Mesenchymal stem cell (in vitro differentiated cells and primary cell): ENCODE data around the gene SLC35B2.
A peak's percentile ranks its signal among the peaks of the same experiment; 100 is the strongest.
"Not testable (repeated sequence)": the region's sequence is repeated elsewhere in the genome, so short reads cannot be mapped to it uniquely, and the experiment has no call there.

Experiments used
- DNase-seq: peaks from one replicate; pipeline ENCODE4 v3.0.0-alpha.2; 2013
- H2AFZ ChIP-seq: one replicate; pipeline ENCODE4 v1.6.1; 2013; ENCODE audit warnings: low read depth, mild to moderate bottlenecking, control low read depth, inconsistent platforms, low read length, moderate library complexity
- H2AK5ac ChIP-seq: 2 replicates; pipeline ENCODE4 v1.6.1; 2013; ENCODE audit warnings: low read length, moderate library complexity, mild to moderate bottlenecking, inconsistent platforms; ENCODE audit not compliant: severe bottlenecking
- H2BK120ac ChIP-seq: one replicate; pipeline ENCODE4 v1.6.1; 2013; ENCODE audit warnings: low read depth, mild to moderate bottlenecking, inconsistent platforms, low read length, moderate library complexity
- H2BK12ac ChIP-seq, 2 experiments: one replicate each; pipeline ENCODE4 v1.6.1; 2013; ENCODE audit warnings: inconsistent platforms in 2 of 2, low read length in 2 of 2, mild to moderate bottlenecking in 2 of 2, moderate library complexity in 2 of 2, control low read depth in 1 of 2
- H2BK15ac ChIP-seq: one replicate; pipeline ENCODE4 v1.6.1; 2013; ENCODE audit warnings: mild to moderate bottlenecking, low read depth, inconsistent platforms; ENCODE audit not compliant: poor library complexity, severe bottlenecking
- H2BK5ac ChIP-seq: 2 replicates; pipeline ENCODE4 v1.6.1; 2013; ENCODE audit warnings: low read depth, mild to moderate bottlenecking, low read length, control low read depth, inconsistent platforms; ENCODE audit not compliant: poor library complexity, severe bottlenecking
- H3K14ac ChIP-seq, 2 experiments: one replicate each; pipeline ENCODE4 v1.6.1; 2013; ENCODE audit warnings: inconsistent platforms in 2 of 2, low read length in 2 of 2, control low read depth in 1 of 2, mild to moderate bottlenecking in 1 of 2, moderate library complexity in 1 of 2
- H3K18ac ChIP-seq, 2 experiments: one replicate each; pipeline ENCODE4 v1.6.1; 2013; ENCODE audit warnings: inconsistent platforms in 2 of 2, low read length in 2 of 2, control low read depth in 1 of 2, low read depth in 1 of 2, mild to moderate bottlenecking in 1 of 2
- H3K23ac ChIP-seq, 2 experiments: one replicate each; pipeline ENCODE4 v1.6.1; 2013; ENCODE audit warnings: inconsistent platforms in 2 of 2, low read length in 2 of 2, mild to moderate bottlenecking in 2 of 2, moderate library complexity in 2 of 2, control low read depth in 1 of 2
- H3K27ac ChIP-seq: 2 replicates; pipeline ENCODE4 v1.5.1; 2013; ENCODE audit warnings: mild to moderate bottlenecking, moderate library complexity, low read length, control low read depth, inconsistent platforms; ENCODE audit not compliant: poor library complexity, severe bottlenecking
- H3K27me3 ChIP-seq, 2 experiments: 2 replicates each; pipeline versions ENCODE4 v1.6.1 to v1.7.0; 2013; ENCODE audit warnings: low read length in 2 of 2, mild to moderate bottlenecking in 2 of 2, moderate library complexity in 2 of 2, control low read depth in 1 of 2, inconsistent platforms in 1 of 2; ENCODE audit not compliant: control insufficient read depth in 1 of 2, insufficient read depth in 1 of 2
- H3K36me3 ChIP-seq, 2 experiments: 2 replicates each; pipeline versions ENCODE4 v1.6.1 to v1.7.0; 2013; ENCODE audit warnings: low read length in 2 of 2, control low read depth in 1 of 2, inconsistent platforms in 1 of 2, low read depth in 1 of 2, mild to moderate bottlenecking in 1 of 2; ENCODE audit not compliant: insufficient read depth in 2 of 2, control insufficient read depth in 1 of 2
- H3K4ac ChIP-seq, 2 experiments: one replicate each; pipeline ENCODE4 v1.6.1; 2013; ENCODE audit warnings: inconsistent platforms in 2 of 2, low read length in 2 of 2, mild to moderate bottlenecking in 2 of 2, moderate library complexity in 2 of 2, control low read depth in 1 of 2, low read depth in 1 of 2
- H3K4me1 ChIP-seq: 2 replicates; pipeline ENCODE4 v1.6.1; 2013; ENCODE audit warnings: low read depth, low read length, control low read depth; ENCODE audit not compliant: control insufficient read depth, insufficient read depth
- H3K4me2 ChIP-seq: 2 replicates; pipeline ENCODE4 v1.6.1; 2013; ENCODE audit warnings: low read length, mild to moderate bottlenecking, inconsistent platforms; ENCODE audit not compliant: poor library complexity, severe bottlenecking
- H3K4me3 ChIP-seq, 2 experiments: 2 replicates each; pipeline versions ENCODE4 v1.5.1 to v1.7.0; 2013; ENCODE audit warnings: low read length in 2 of 2, mild to moderate bottlenecking in 2 of 2, control low read depth in 1 of 2, low read depth in 1 of 2; ENCODE audit not compliant: insufficient read depth in 1 of 2
- H3K79me1 ChIP-seq: replicated peaks from 2 replicates; pipeline ENCODE4 v1.6.1; 2013; ENCODE audit warnings: mild to moderate bottlenecking, control low read depth, low read length, inconsistent platforms; ENCODE audit not compliant: poor library complexity, severe bottlenecking
- H3K9ac ChIP-seq: 2 replicates; pipeline ENCODE4 v1.7.0; 2013; ENCODE audit warnings: mild to moderate bottlenecking, low read length, moderate library complexity
- H3K9me3 ChIP-seq: 2 replicates; pipeline ENCODE4 v1.7.0; 2013; ENCODE audit warnings: mild to moderate bottlenecking, low read length; ENCODE audit not compliant: control insufficient read depth
- H4K8ac ChIP-seq: one replicate; pipeline ENCODE4 v1.6.1; 2013; ENCODE audit warnings: inconsistent platforms, mild to moderate bottlenecking, low read length, moderate library complexity
- H4K91ac ChIP-seq: one replicate; pipeline ENCODE4 v1.6.1; 2013; ENCODE audit warnings: mild to moderate bottlenecking, low read length, inconsistent platforms
- WGBS: methylation state at CpG from one replicate; pipeline ENCODE4 v1.1.7; 2013; ENCODE audit warnings: mixed read lengths; 5-methylcytosine and 5-hydroxymethylcytosine counted together

The SLC35B2 gene

GRCh38 chr6:44231426-44231825 is 25.9 kb downstream of the SLC35B2 start:
- H3K4me2 ChIP-seq, H3K9ac ChIP-seq, H3K27me3 ChIP-seq, H3K18ac ChIP-seq, H3K23ac ChIP-seq, H2BK15ac ChIP-seq, H2AFZ ChIP-seq, H3K9me3 ChIP-seq, H4K8ac ChIP-seq, H3K14ac ChIP-seq, H3K4ac ChIP-seq, H2AK5ac ChIP-seq, H2BK120ac ChIP-seq, H3K27ac ChIP-seq, H2BK12ac ChIP-seq, H3K4me3 ChIP-seq, H2BK5ac ChIP-seq, DNase-seq, H4K91ac ChIP-seq: not testable (repeated sequence)
- H3K79me1 ChIP-seq, result peaks cover 16% of the 10 kb centered on the region
- H3K4me1 ChIP-seq, result peaks cover 25% of the 10 kb centered on the region
- WGBS, result 97% methylated on average over 9 of the region's 9 CpGs
- peaks cover 14 to 54% of the 10 kb centered on the region in 2 experiments for H3K36me3 ChIP-seq

DNA sequence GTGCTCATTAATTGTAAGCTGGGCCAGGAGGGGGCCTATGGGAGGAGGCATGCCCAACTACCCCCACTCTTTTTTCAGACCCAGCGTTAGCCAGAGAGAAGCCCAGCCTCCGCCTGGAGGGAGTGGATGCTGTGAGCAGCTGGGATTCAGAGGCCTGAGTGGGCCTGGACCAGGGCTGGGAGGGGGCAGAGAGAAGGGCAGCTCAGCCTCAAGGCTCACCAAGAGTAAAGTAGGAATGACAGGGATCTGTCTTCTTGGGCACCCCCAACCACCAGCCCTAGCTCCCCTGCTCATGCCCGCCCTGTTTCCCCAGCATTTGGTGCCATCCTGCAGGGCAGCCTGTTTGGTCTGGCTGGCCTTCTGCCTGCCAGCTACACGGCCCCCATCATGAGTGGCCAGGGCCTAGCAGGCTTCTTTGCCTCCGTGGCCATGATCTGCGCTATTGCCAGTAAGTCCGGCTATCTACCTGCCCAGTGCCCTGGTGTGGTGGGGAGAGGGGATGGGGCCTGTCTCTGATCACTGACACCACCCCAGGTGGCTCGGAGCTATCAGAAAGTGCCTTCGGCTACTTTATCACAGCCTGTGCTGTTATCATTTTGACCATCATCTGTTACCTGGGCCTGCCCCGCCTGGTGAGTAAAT is 27.2 kb downstream of the SLC35B2 start:
- Histone ChIP-seq H2BK12ac (no peak overlapping the region), H3K9ac (no peak overlapping the region), H3K4ac (no peak overlapping the region), H3K27ac (no peak overlapping the region), H3K4me1 (peaks cover 22% of the 10 kb centered on the region), H2AK5ac (no peak overlapping the region), H4K91ac (no peak overlapping the region), H4K8ac (no peak overlapping the region), H2BK5ac (no peak overlapping the region), H3K79me1 (peaks cover 22% of the 10 kb centered on the region), H3K27me3 (no peaks in the 10 kb centered on the region), H3K14ac (peak overlapping the region in 1 of 2 experiments; percentile 20), H3K9me3 (no peaks in the 10 kb centered on the region), H3K23ac (no peak overlapping the region), H2BK120ac (no peak overlapping the region), H2AFZ (no peak overlapping the region), H3K36me3 (peaks cover 14 to 54% of the 10 kb centered on the region in 2 experiments), H3K4me2 (no peak overlapping the region), H3K18ac (no peak overlapping the region), H3K4me3 (no peak overlapping the region), H2BK15ac (no peak overlapping the region)
- no peak for DNase-seq
- 97% methylated on average over 8 of the region's 10 CpGs for WGBS

DNA sequence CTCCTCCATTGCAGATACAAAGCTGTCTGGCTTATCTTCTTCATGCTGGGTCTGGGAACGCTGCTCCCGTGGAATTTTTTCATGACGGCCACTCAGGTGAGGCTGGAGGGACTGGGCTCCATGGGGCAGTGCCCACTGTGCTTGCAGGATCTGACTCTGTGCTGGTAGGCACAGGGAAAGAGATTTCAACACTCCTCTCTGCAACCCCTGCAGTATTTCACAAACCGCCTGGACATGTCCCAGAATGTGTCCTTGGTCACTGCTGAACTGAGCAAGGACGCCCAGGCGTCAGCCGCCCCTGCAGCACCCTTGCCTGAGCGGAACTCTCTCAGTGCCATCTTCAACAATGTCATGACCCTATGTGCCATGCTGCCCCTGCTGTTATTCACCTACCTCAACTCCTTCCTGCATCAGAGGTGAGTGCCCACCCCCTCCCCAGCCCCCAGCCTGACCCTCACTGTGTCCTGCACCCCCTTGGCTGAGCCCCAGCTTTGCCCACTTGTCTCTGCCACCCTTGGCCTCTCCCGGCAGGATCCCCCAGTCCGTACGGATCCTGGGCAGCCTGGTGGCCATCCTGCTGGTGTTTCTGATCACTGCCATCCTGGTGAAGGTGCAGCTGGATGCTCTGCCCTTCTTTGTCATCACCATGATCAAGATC is 27.8 kb downstream of the SLC35B2 start:
- H3K9me3 ChIP-seq, result no peaks in the 10 kb centered on the region
- no peak overlapping the region for H3K4me2 ChIP-seq
- peaks cover 28% of the 10 kb centered on the region for H3K79me1 ChIP-seq
- no peak for DNase-seq
- no peak overlapping the region for H3K9ac ChIP-seq
- WGBS, result 94% methylated on average over 11 of the region's 11 CpGs
- H2BK15ac ChIP-seq, result no peak overlapping the region
- H3K18ac ChIP-seq, result no peak overlapping the region
- H3K27ac ChIP-seq, result no peak overlapping the region
- H4K8ac ChIP-seq, result no peak overlapping the region
- no peak overlapping the region for H3K4ac ChIP-seq
- peaks cover 21% of the 10 kb centered on the region for H3K4me1 ChIP-seq
- no peak overlapping the region for H2AK5ac ChIP-seq
- no peak overlapping the region for H2BK5ac ChIP-seq
- no peak overlapping the region for H3K4me3 ChIP-seq
- no peak overlapping the region for H2BK12ac ChIP-seq
- no peak overlapping the region for H3K14ac ChIP-seq
- peaks cover 14 to 54% of the 10 kb centered on the region in 2 experiments for H3K36me3 ChIP-seq
- no peak overlapping the region for H4K91ac ChIP-seq
- H3K23ac ChIP-seq, result no peak overlapping the region
- no peaks in the 10 kb centered on the region for H3K27me3 ChIP-seq
- no peak overlapping the region for H2BK120ac ChIP-seq
- no peak overlapping the region for H2AFZ ChIP-seq

DNA sequence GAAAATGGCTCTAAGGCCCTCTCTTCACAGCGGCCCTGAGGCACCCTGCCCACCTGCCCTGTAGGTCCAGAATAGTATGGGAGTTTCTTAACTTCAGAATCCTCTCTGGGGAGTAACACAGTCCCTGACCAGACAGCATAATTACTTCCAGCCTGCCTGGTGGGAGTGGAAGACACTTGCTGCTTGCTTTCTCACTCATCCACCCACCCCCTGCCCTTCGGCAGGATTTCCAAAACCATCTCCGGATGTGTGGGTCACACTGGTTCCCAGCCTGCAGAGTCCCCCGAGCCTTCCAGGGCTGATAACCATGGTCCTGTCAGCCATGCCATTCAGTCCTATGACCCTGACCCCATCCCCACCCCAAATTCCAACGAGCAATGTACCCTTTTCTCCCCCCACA is 28.5 kb downstream of the SLC35B2 start:
- H4K8ac ChIP-seq, result no peak overlapping the region
- DNase-seq, result no peak
- no peak overlapping the region for H3K27ac ChIP-seq
- H3K4me1 ChIP-seq, result peaks cover 20% of the 10 kb centered on the region
- H2BK12ac ChIP-seq, result no peak overlapping the region
- no peak overlapping the region for H2AFZ ChIP-seq
- H3K79me1 ChIP-seq, result peaks cover 32% of the 10 kb centered on the region
- H3K9me3 ChIP-seq, result no peaks in the 10 kb centered on the region
- 94% methylated on average over 5 of the region's 5 CpGs for WGBS
- no peaks in the 10 kb centered on the region for H3K27me3 ChIP-seq
- no peak overlapping the region for H4K91ac ChIP-seq
- H3K23ac ChIP-seq, result no peak overlapping the region
- peaks cover 14 to 54% of the 10 kb centered on the region in 2 experiments for H3K36me3 ChIP-seq
- H2BK15ac ChIP-seq, result no peak overlapping the region
- no peak overlapping the region for H2BK5ac ChIP-seq
- H2BK120ac ChIP-seq, result no peak overlapping the region
- no peak overlapping the region for H3K18ac ChIP-seq
- no peak overlapping the region for H3K4ac ChIP-seq
- H3K4me3 ChIP-seq, result no peak overlapping the region
- H3K9ac ChIP-seq, result no peak overlapping the region
- H3K4me2 ChIP-seq, result no peak overlapping the region
- no peak overlapping the region for H3K14ac ChIP-seq
- H2AK5ac ChIP-seq, result no peak overlapping the region
